Articular chondrocyte of knee joint (primary cell): ENCODE measurements around the gene RHBDL1. TPM values are rescaled to one million over a fixed set of nuclear protein-coding genes. Genes with fewer than 3 reads are reported as not detected.

Source experiments
- total RNA-seq: library from RNA; depleted of rRNA; stranded (reverse); fragments of >200 nt; gene quantifications from 2 replicates; pipeline ENCODE4 v1.2.3, GENCODE V29; 2012

Gene RHBDL1
- total RNA-seq, 1 donor, result 1.2 TPM

Other genes with a start within 250 kb of the RHBDL1 start
- 24.6 and 26.3 TPM in 2 replicates for gene CAPN15, start 148.0 kb upstream of the RHBDL1 start, total RNA-seq
- gene PRR35, start 115.3 kb upstream of the RHBDL1 start, total RNA-seq, result 0.11 TPM in 1 of 2 replicates, not detected in the other
- gene NHLRC4, start 108.7 kb upstream of the RHBDL1 start, total RNA-seq, result 0.43 and 0.65 TPM in 2 replicates
- gene PIGQ, start 105.7 kb upstream of the RHBDL1 start, total RNA-seq, result 17.6 and 22.3 TPM in 2 replicates
- gene RAB40C, start 85.6 kb upstream of the RHBDL1 start, total RNA-seq, result 9.5 and 9.8 TPM in 2 replicates
- 0.11 and 0.13 TPM in 2 replicates for gene WFIKKN1, start 44.7 kb upstream of the RHBDL1 start, total RNA-seq
- gene METTL26, start 39.4 kb upstream of the RHBDL1 start, total RNA-seq, result 64.2 and 79.6 TPM in 2 replicates
- gene MCRIP2, start 33.8 kb upstream of the RHBDL1 start, total RNA-seq, result 9.1 and 12.9 TPM in 2 replicates
- 8.8 and 9.4 TPM in 2 replicates for gene WDR90, start 26.3 kb upstream of the RHBDL1 start, total RNA-seq
- 24.3 and 25.2 TPM in 2 replicates for gene RHOT2, start 7.5 kb upstream of the RHBDL1 start, total RNA-seq
- 75.1 and 78.9 TPM in 2 replicates for gene STUB1, start 4.7 kb downstream of the RHBDL1 start, total RNA-seq
- 39.9 and 45.1 TPM in 2 replicates for gene JMJD8, start 8.7 kb downstream of the RHBDL1 start, total RNA-seq
- 6.0 and 7.6 TPM in 2 replicates for gene WDR24, start 14.7 kb downstream of the RHBDL1 start, total RNA-seq
- under 0.01 and 0.11 TPM in 2 replicates for gene FBXL16, start 30.1 kb downstream of the RHBDL1 start, total RNA-seq
- gene METRN, start 39.4 kb downstream of the RHBDL1 start, total RNA-seq, result 39.6 and 40.2 TPM in 2 replicates
- 16.9 and 18.2 TPM in 2 replicates for gene ANTKMT, start 45.5 kb downstream of the RHBDL1 start, total RNA-seq
- gene CCDC78, start 50.8 kb downstream of the RHBDL1 start, total RNA-seq, result 0.97 and 1.3 TPM in 2 replicates
- 6.1 and 10.2 TPM in 2 replicates for gene HAGHL, start 51.4 kb downstream of the RHBDL1 start, total RNA-seq
- gene CIAO3, start 65.3 kb downstream of the RHBDL1 start, total RNA-seq, result 19.5 and 26.3 TPM in 2 replicates
- gene MSLN, start 85.1 kb downstream of the RHBDL1 start, total RNA-seq, result 0.32 and 5.9 TPM in 2 replicates
- 15.8 and 16.6 TPM in 2 replicates for gene RPUSD1, start 112.7 kb downstream of the RHBDL1 start, total RNA-seq
- gene CHTF18, start 112.9 kb downstream of the RHBDL1 start, total RNA-seq, result 3.3 and 5.4 TPM in 2 replicates
- gene GNG13, start 125.1 kb downstream of the RHBDL1 start, total RNA-seq, result not detected in 2 replicates